T47D (cell line): Measurements from ENCODE around the gene RARA.
"Not testable (repeated sequence)": the region's sequence is repeated elsewhere in the genome, so short reads cannot be mapped to it uniquely, and the experiment has no call there.

Experiments
- DNase-seq, 2 experiments: peaks; one replicate each; pipeline versions ENCODE4 v3.0.0 to v3.0.0-alpha.2; 2011 to 2012; ENCODE audit warnings: low read depth in 1 of 2, low spot score in 1 of 2
- JUND ChIP-seq: IDR thresholded peaks from 2 replicates; pipeline ENCODE4 v1.6.1; 2012; ENCODE audit warnings: low read depth
- in situ Hi-C: cut with HindIII; loops from 2 replicates; pipeline ENCODE4 v1.10.0; 2016; ENCODE audit warnings: low sequenced_read_pairs, low pct_unique_long_range_greater_than_20kb

Gene RARA

GRCh38 chr17:40366076-40366860 is 57.3 kb downstream of the RARA start:
- no peak for TF ChIP-seq JUND
- in situ Hi-C loops = no loop called here
- DNase-seq = no peak

GRCh38 chr17:40366861-40367518 is 58.0 kb downstream of the RARA start:
- no peak for TF ChIP-seq JUND
- in situ Hi-C loops = no loop called here
- no peak for DNase-seq

- DNase-seq, in situ Hi-C loops: not testable (repeated sequence)
These were observed 58.7 kb downstream of the RARA start for GRCh38 chr17:40367728-40368127.

- in situ Hi-C loops = no loop called here
- DNase-seq = no peak
- TF ChIP-seq JUND = no peak
These were observed 60.9 kb downstream of the RARA start for GRCh38 chr17:40369923-40370322.

- peak in 1 of 2 experiments; percentile 79 for DNase-seq
- no peak for TF ChIP-seq JUND
- in situ Hi-C loops = no loop called here
These were observed 62.4 kb downstream of the RARA start for GRCh38 chr17:40371261-40371929.

GRCh38 chr17:40372031-40372430 is 63.1 kb downstream of the RARA start:
- TF ChIP-seq JUND = no peak
- DNase-seq = no peak
- in situ Hi-C loops = no loop called here

- in situ Hi-C loops = not testable (repeated sequence)
These were observed 63.7 kb downstream of the RARA start for GRCh38 chr17:40372644-40373043.

GRCh38 chr17:40373324-40373723 is 64.3 kb downstream of the RARA start:
- no peak for TF ChIP-seq JUND
- no peak for DNase-seq
- in situ Hi-C loops = no loop called here

More at GRCh38 chr17:40372644-40373043, 63.7 kb downstream of the RARA start:
- DNase-seq = not testable (repeated sequence)

- no peak for TF ChIP-seq JUND
- in situ Hi-C loops = no loop called here
- no peak for DNase-seq
These were observed 65.0 kb downstream of the RARA start for GRCh38 chr17:40373999-40374398.

GRCh38 chr17:40374821-40375498 is 66.0 kb downstream of the RARA start:
- in situ Hi-C loops = no loop called here
- TF ChIP-seq JUND = no peak
- DNase-seq = no peak

- in situ Hi-C loops = not testable (repeated sequence)
These were observed 66.8 kb downstream of the RARA start for GRCh38 chr17:40375786-40376185.

GRCh38 chr17:40376541-40376940 is 67.6 kb downstream of the RARA start:
- in situ Hi-C loops, DNase-seq: not testable (repeated sequence)

More at GRCh38 chr17:40375786-40376185, 66.8 kb downstream of the RARA start:
- DNase-seq = not testable (repeated sequence)

- TF ChIP-seq JUND = no peak
- in situ Hi-C loops = no loop called here
- DNase-seq = no peak
These were observed 68.9 kb downstream of the RARA start for GRCh38 chr17:40377832-40378231.
